Neural cell (in vitro differentiated cells): ENCODE results near the gene HTR7. TPM values are rescaled to one million over a fixed set of nuclear protein-coding genes. Genes with fewer than 3 reads are reported as not detected.

ENCODE experiments used
- H2AFZ ChIP-seq: fragments of 200-600, 300-800 bp; sonication (generic), shearing (Covaris generic); 2 replicates; pipeline ENCODE4 v1.6.0; 2014; ENCODE audit warnings: low read depth, mild to moderate bottlenecking, antibody characterized with exemption, low read length, moderate library complexity
- H3F3A ChIP-seq: fragments of 200-600 bp; shearing (Covaris generic); 2 replicates; pipeline ENCODE4 v1.6.1; 2016; ENCODE audit warnings: mild to moderate bottlenecking, moderate library complexity, mixed read lengths, antibody characterized with exemption, low read length; ENCODE audit not compliant: insufficient read depth, poor library complexity, severe bottlenecking
- H3K27ac ChIP-seq: fragments of 200-600, 300-800 bp; sonication (generic), shearing (Covaris generic); 2 replicates; pipeline ENCODE4 v1.5.1; 2014; ENCODE audit warnings: mild to moderate bottlenecking, low read length, moderate library complexity
- H3K27me3 ChIP-seq: fragments of 300-800, 200-600 bp; sonication (generic), shearing (Covaris generic); 2 replicates; pipeline ENCODE4 v1.6.0; 2014; ENCODE audit warnings: mild to moderate bottlenecking, low read depth, low read length, moderate library complexity; ENCODE audit not compliant: insufficient read depth
- H3K36me3 ChIP-seq: fragments of 300-800, 200-600 bp; sonication (generic), shearing (Covaris generic); 2 replicates; pipeline ENCODE4 v1.5.1; 2014; ENCODE audit warnings: mild to moderate bottlenecking, antibody characterized with exemption, low read length, moderate library complexity; ENCODE audit not compliant: insufficient read depth
- H3K4me2 ChIP-seq: fragments of 300-800, 200-600 bp; sonication (generic), shearing (Covaris generic); 2 replicates; pipeline ENCODE4 v1.6.0; 2014; ENCODE audit warnings: mild to moderate bottlenecking, low read length
- H3K4me3 ChIP-seq: fragments of 300-800, 200-600 bp; sonication (generic), shearing (Covaris generic); 2 replicates; pipeline ENCODE4 v1.5.1; 2014; ENCODE audit warnings: mild to moderate bottlenecking, low read length, moderate library complexity
- H3K79me2 ChIP-seq: fragments of 200-600 bp; shearing (Covaris generic); replicated peaks from 2 replicates; pipeline ENCODE4 v1.6.0; 2014; ENCODE audit warnings: mild to moderate bottlenecking, low read length, moderate library complexity; ENCODE audit not compliant: insufficient read depth
- H3K9ac ChIP-seq: fragments of 300-800, 200-600 bp; sonication (generic), shearing (Covaris generic); 2 replicates; pipeline ENCODE4 v1.6.1; 2016; ENCODE audit warnings: mild to moderate bottlenecking, low read length, mixed read lengths
- H3K9me2 ChIP-seq: fragments of 200-600 bp; shearing (Covaris generic); 2 replicates; pipeline ENCODE4 v1.6.1; 2016; ENCODE audit warnings: mild to moderate bottlenecking, low read length, mixed read lengths; ENCODE audit not compliant: insufficient read depth
- H3K9me3 ChIP-seq: fragments of 200-600, 300-800 bp; sonication (generic), shearing (Covaris generic); 2 replicates; pipeline ENCODE4 v1.6.1; 2016; ENCODE audit warnings: mild to moderate bottlenecking, mixed run types, low read length, moderate library complexity, mixed read lengths
- H4K20me1 ChIP-seq: fragments of 200-600 bp; shearing (Covaris generic); 2 replicates; pipeline ENCODE4 v1.6.1; 2016; ENCODE audit warnings: mild to moderate bottlenecking, mixed run types; ENCODE audit not compliant: insufficient read depth
- CTCF ChIP-seq: fragments of 450-650 bp; IDR thresholded peaks from 2 replicates; pipeline ENCODE4 v1.5.1; 2014; ENCODE audit warnings: antibody characterized with exemption, mild to moderate bottlenecking, moderate library complexity; ENCODE audit not compliant: poor library complexity, severe bottlenecking
- EP300 ChIP-seq: fragments of 450-650 bp; conservative IDR thresholded peaks from 2 replicates; pipeline ENCODE4 v1.6.1; 2014; ENCODE audit warnings: antibody characterized with exemption, mild to moderate bottlenecking, moderate library complexity; ENCODE audit not compliant: poor library complexity, severe bottlenecking
- EZH2 ChIP-seq: fragments of 200-600, 300-800 bp; shearing (Covaris generic), sonication (generic); IDR thresholded peaks from 2 replicates; pipeline ENCODE4 v1.6.1; 2014; ENCODE audit warnings: antibody characterized with exemption, low read length, borderline replicate concordance, mild to moderate bottlenecking; ENCODE audit not compliant: insufficient read depth, poor library complexity, severe bottlenecking
- MXI1 ChIP-seq: fragments of 450-650 bp; conservative IDR thresholded peaks from 2 replicates; pipeline ENCODE4 v1.6.1; 2014; ENCODE audit warnings: antibody characterized with exemption, mild to moderate bottlenecking; ENCODE audit not compliant: poor library complexity, severe bottlenecking
- POLR2AphosphoS5 ChIP-seq: IDR thresholded peaks from 2 replicates; pipeline ENCODE4 v1.6.1; 2012
- RAD21 ChIP-seq: fragments of 450-650 bp; conservative IDR thresholded peaks from 2 replicates; pipeline ENCODE4 v1.6.1; 2014; ENCODE audit warnings: antibody characterized with exemption, mild to moderate bottlenecking, moderate library complexity
- REST ChIP-seq: IDR thresholded peaks from 2 replicates; pipeline ENCODE4 v1.6.1; 2012; ENCODE audit warnings: borderline replicate concordance
- SMC3 ChIP-seq: fragments of 450-650 bp; conservative IDR thresholded peaks from 2 replicates; pipeline ENCODE4 v1.6.1; 2014; ENCODE audit warnings: antibody characterized with exemption, mild to moderate bottlenecking, moderate library complexity; ENCODE audit not compliant: poor library complexity
- TAF1 ChIP-seq: IDR thresholded peaks from 2 replicates; pipeline ENCODE4 v1.6.1; 2012; ENCODE audit warnings: low read depth
- polyA plus RNA-seq: library from polyadenylated mRNA; depleted of rRNA; stranded (reverse); fragments of >200 nt; gene quantifications from 2 replicates; pipeline ENCODE4 v1.2.3, GENCODE V29; 2014

Gene HTR7
- polyA plus RNA-seq, 1 donor from 2014 or later, result 0.95 TPM

- H3K27ac ChIP-seq, result no peak overlapping the region
- H3K9me2 ChIP-seq, result no peaks in the 10 kb centered on the region
- no peak overlapping the region for H3K9ac ChIP-seq
- H3K4me2 ChIP-seq, result no peak overlapping the region
- H3K79me2 ChIP-seq, result no peaks in the 10 kb centered on the region
- no peaks in the 10 kb centered on the region for H4K20me1 ChIP-seq
- H3K36me3 ChIP-seq, result no peaks in the 10 kb centered on the region
- H3F3A ChIP-seq, result no peaks in the 10 kb centered on the region
- no peak overlapping the region for H2AFZ ChIP-seq
- H3K4me3 ChIP-seq, result no peak overlapping the region
- TF ChIP-seq SMC3, result no peak
- no peak for TF ChIP-seq POLR2AphosphoS5
- TF ChIP-seq MXI1, result no peak
- no peak for TF ChIP-seq CTCF
- no peak for TF ChIP-seq EP300
- no peak for TF ChIP-seq REST
- no peak for TF ChIP-seq RAD21
- TF ChIP-seq TAF1, result no peak
- no peak for TF ChIP-seq EZH2
- no peaks in the 10 kb centered on the region for H3K27me3 ChIP-seq
- H3K9me3 ChIP-seq, result no peaks in the 10 kb centered on the region
Measured at GRCh38 chr10:90769946-90770841, 87.6 kb downstream of the HTR7 start.

GRCh38 chr10:90751107-90751997, 106.5 kb downstream of the HTR7 start:
- Histone ChIP-seq H3K4me2 (no peak overlapping the region), H3K9me2 (no peaks in the 10 kb centered on the region), H2AFZ (no peak overlapping the region), H3K79me2 (no peaks in the 10 kb centered on the region), H3K9ac (no peak overlapping the region), H3K9me3 (no peaks in the 10 kb centered on the region), H3K4me3 (no peak overlapping the region), H3K36me3 (no peaks in the 10 kb centered on the region), H4K20me1 (no peaks in the 10 kb centered on the region), H3K27ac (no peak overlapping the region), H3F3A (no peaks in the 10 kb centered on the region), H3K27me3 (no peaks in the 10 kb centered on the region)
- TF ChIP-seq EZH2 (no peak), EP300 (no peak), CTCF (peak; percentile 78), RAD21 (peak; percentile 83), TAF1 (no peak), REST (no peak), POLR2AphosphoS5 (no peak), SMC3 (peak; percentile 85), MXI1 (no peak)
